VCaP (cell line): ENCODE measurements around the gene PPM1J.

Experiments
- H3K27ac ChIP-seq: fragments of 450-650 bp; 2 replicates; pipeline ENCODE4 v1.5.1; 2017
- CTCF ChIP-seq: fragments of 450-650 bp; conservative IDR thresholded peaks from 2 replicates; pipeline ENCODE4 v1.5.1; 2017; ENCODE audit warnings: mild to moderate bottlenecking, moderate library complexity

Gene PPM1J

GRCh38 chr1:112702067-112702395 lies 13.1 kb downstream of the PPM1J start:
- TF ChIP-seq CTCF, result no peak
- H3K27ac ChIP-seq, result no peak overlapping the region

- no peak for TF ChIP-seq CTCF
- peak overlapping the region; percentile 66 for H3K27ac ChIP-seq
Measured at GRCh38 chr1:112701227-112702066, 13.7 kb downstream of the PPM1J start.

- peak overlapping the region; percentile 66 for H3K27ac ChIP-seq
- TF ChIP-seq CTCF, result no peak
Measured at GRCh38 chr1:112700290-112701226, 14.6 kb downstream of the PPM1J start.

- no peak for TF ChIP-seq CTCF
- peak overlapping the region; percentile 66 for H3K27ac ChIP-seq
Measured at GRCh38 chr1:112699425-112700144, 15.5 kb downstream of the PPM1J start.

- no peak for TF ChIP-seq CTCF
- peak overlapping the region; percentile 66 for H3K27ac ChIP-seq
Measured at GRCh38 chr1:112698366-112699310, 16.5 kb downstream of the PPM1J start.

GRCh38 chr1:112697781-112698201 lies 17.3 kb downstream of the PPM1J start:
- no peak for TF ChIP-seq CTCF
- peak overlapping the region; percentile 66 for H3K27ac ChIP-seq
